Right renal pelvis (tissue), 4 donors: ENCODE data around the gene FSHR. TPM values are rescaled to one million over a fixed set of nuclear protein-coding genes. Genes with fewer than 3 reads are reported as not detected.

Source experiments
- DNase-seq, 4 donors: peaks; one replicate each; pipeline ENCODE4 v3.0.0-alpha.2; 2013; ENCODE audit warnings: low read depth in 4 of 4, low spot score in 3 of 4, missing footprints in 1 of 4
- polyA plus RNA-seq, 4 donors: library from polyadenylated mRNA; unstranded; fragments of 120-200 nt; gene quantifications; one replicate each; pipeline ENCODE4 v1.2.1, GENCODE V29; 2013; ENCODE audit not compliant: insufficient read length in 4 of 4

Gene FSHR
- polyA plus RNA-seq, result not detected

GRCh38 chr2:49154140-49154539 lies at the start of gene FSHR:
Gene FSHR, minus strand, starts transcription at chr2:49154515. Its CDS starts 98 bp downstream, at chr2:49154417.
- DNase-seq, result no peak

GRCh38 chr2:49199266-49199665 lies 45.0 kb upstream of the FSHR start:
- no peak for DNase-seq

GRCh38 chr2:49194701-49195100 lies 40.4 kb upstream of the FSHR start:
- DNase-seq, result no peak

GRCh38 chr2:49192036-49192435 lies 37.7 kb upstream of the FSHR start:
- no peak for DNase-seq

GRCh38 chr2:49189512-49190225 lies 35.4 kb upstream of the FSHR start:
- no peak for DNase-seq

- no peak for DNase-seq
Measured at GRCh38 chr2:49186050-49186648, 31.8 kb upstream of the FSHR start.

- DNase-seq, result no peak
Measured at GRCh38 chr2:49178656-49179055, 24.3 kb upstream of the FSHR start.

GRCh38 chr2:49177194-49177593 lies 22.9 kb upstream of the FSHR start:
- no peak for DNase-seq

GRCh38 chr2:49175831-49176230 lies 21.5 kb upstream of the FSHR start:
- no peak for DNase-seq

- DNase-seq, result no peak
Measured at GRCh38 chr2:49174750-49175149, 20.4 kb upstream of the FSHR start.

GRCh38 chr2:49167131-49167530 lies 12.8 kb upstream of the FSHR start:
- no peak for DNase-seq

GRCh38 chr2:49165662-49166061 lies 11.3 kb upstream of the FSHR start:
- no peak for DNase-seq

- DNase-seq, result no peak
Measured at GRCh38 chr2:49164729-49165128, 10.4 kb upstream of the FSHR start.

- DNase-seq, result no peak
Measured at GRCh38 chr2:49162151-49162550, 7.8 kb upstream of the FSHR start.

- DNase-seq, result no peak
Measured at GRCh38 chr2:49154891-49155290, 576 bp upstream of the FSHR start.

GRCh38 chr2:49153252-49153651 lies 1.1 kb downstream of the FSHR start:
- no peak for DNase-seq

- DNase-seq, result no peak
Measured at GRCh38 chr2:49152824-49153223, 1.5 kb downstream of the FSHR start.

- no peak for DNase-seq
Measured at GRCh38 chr2:49146401-49146800, 7.9 kb downstream of the FSHR start.

GRCh38 chr2:49131801-49132200 lies 22.5 kb downstream of the FSHR start:
- DNase-seq, result no peak

GRCh38 chr2:49129034-49129433 lies 25.3 kb downstream of the FSHR start:
- no peak for DNase-seq

- no peak for DNase-seq
Measured at GRCh38 chr2:49123600-49123999, 30.7 kb downstream of the FSHR start.

GRCh38 chr2:49122107-49122506 lies 32.2 kb downstream of the FSHR start:
- no peak for DNase-seq
